IMR-90 (cell line): Measurements from ENCODE around the gene DOCK4. TPM values are rescaled to one million over a fixed set of nuclear protein-coding genes. Genes with fewer than 3 reads are reported as not detected.

ENCODE experiments used
- ATAC-seq: fragments of 200-7000 bp; cut with Tn5 transposase; 2 replicates; pipeline ENCODE4 v1.9.1; 2020; ENCODE audit warnings: low read depth, mild to moderate bottlenecking, moderate library complexity
- BruUV-seq: library from RNA; stranded (reverse); fragments of 400-500 nt; replicated peaks from 2 replicates; lab custom pipeline; 2021; lab: Mats Ljungman, UMichigan
- CTCF ChIA-PET: fragments of 300-600 bp; formaldehyde crosslinking; extraction: SDS; loops from one replicate; lab custom pipeline; 2021; ENCODE audit warnings: antibody characterized with exemption; lab: Yijun Ruan, JAX
- POLR2A ChIA-PET: fragments of 300-600 bp; sonication (Branson Sonifier 250); formaldehyde crosslinking; loops from one replicate; lab custom pipeline; 2022; ENCODE audit warnings: antibody characterized with exemption; ENCODE audit not compliant: unreplicated experiment; lab: Charles Lee
- DNase-seq: peaks from one replicate; pipeline ENCODE4 v3.0.0; 2013
- H2AFZ ChIP-seq: replicated peaks from 2 replicates; pipeline ENCODE3; 2013; ENCODE audit warnings: low read length, mild to moderate bottlenecking; ENCODE audit not compliant: poor library complexity
- H2AK5ac ChIP-seq: 2 replicates; pipeline ENCODE4 v1.6.1; 2013; ENCODE audit warnings: low read depth, low read length, inconsistent platforms
- H2AK9ac ChIP-seq: replicated peaks from 2 replicates; pipeline ENCODE3; 2013; ENCODE audit warnings: mild to moderate bottlenecking, low read depth, low read length, moderate library complexity; ENCODE audit not compliant: poor library complexity
- H2BK120ac ChIP-seq: 2 replicates; pipeline ENCODE4 v1.6.1; 2013; ENCODE audit warnings: low read depth, low read length, inconsistent platforms
- H2BK15ac ChIP-seq: 3 replicates; pipeline ENCODE4 v1.6.1; 2013; ENCODE audit warnings: low read depth, low read length, inconsistent platforms
- H2BK20ac ChIP-seq: 2 replicates; pipeline ENCODE4 v1.6.1; 2013; ENCODE audit warnings: low read depth, mild to moderate bottlenecking, inconsistent platforms, low read length, moderate library complexity
- H2BK5ac ChIP-seq: 2 replicates; pipeline ENCODE4 v1.6.1; 2013; ENCODE audit warnings: mild to moderate bottlenecking, low read depth, low read length, inconsistent platforms; ENCODE audit not compliant: poor library complexity, severe bottlenecking
- H3K14ac ChIP-seq: replicated peaks from 2 replicates; pipeline ENCODE4 v1.6.1; 2013; ENCODE audit warnings: low read depth, low read length, inconsistent platforms
- H3K18ac ChIP-seq: 2 replicates; pipeline ENCODE4 v1.6.1; 2013; ENCODE audit warnings: low read depth, low read length, control low read depth
- H3K23ac ChIP-seq: 2 replicates; pipeline ENCODE4 v1.6.1; 2013; ENCODE audit warnings: low read depth, low read length, inconsistent platforms
- H3K27ac ChIP-seq: 2 replicates; pipeline ENCODE4 v1.5.1; 2013; ENCODE audit warnings: mild to moderate bottlenecking, control low read depth, low read length; ENCODE audit not compliant: insufficient read depth
- H3K27me3 ChIP-seq: 2 replicates; pipeline ENCODE4 v1.6.1; 2013; ENCODE audit warnings: low read length; ENCODE audit not compliant: control insufficient read depth, insufficient read depth
- H3K36me3 ChIP-seq: 2 replicates; pipeline ENCODE4 v1.6.1; 2013; ENCODE audit warnings: low read length, mixed read lengths; ENCODE audit not compliant: control insufficient read depth, insufficient read depth
- H3K4ac ChIP-seq: 2 replicates; pipeline ENCODE4 v1.6.1; 2013; ENCODE audit warnings: low read depth, low read length, inconsistent platforms
- H3K4me1 ChIP-seq: 2 replicates; pipeline ENCODE4 v1.6.1; 2013; ENCODE audit warnings: low read length, mixed read lengths; ENCODE audit not compliant: control insufficient read depth, insufficient read depth
- H3K4me2 ChIP-seq: 2 replicates; pipeline ENCODE4 v1.6.1; 2013; ENCODE audit warnings: low read depth, mild to moderate bottlenecking, control low read depth, low read length, moderate library complexity
- H3K4me3 ChIP-seq: 2 replicates; pipeline ENCODE4 v1.5.1; 2013; ENCODE audit warnings: low read depth, mild to moderate bottlenecking, control low read depth, low read length, moderate library complexity; ENCODE audit not compliant: insufficient read depth
- H3K56ac ChIP-seq: 2 replicates; pipeline ENCODE4 v1.6.1; 2013; ENCODE audit warnings: low read length, inconsistent platforms; ENCODE audit not compliant: insufficient read depth; ENCODE audit errors: extremely low read depth
- H3K79me1 ChIP-seq, 2 experiments: 2 replicates each; pipeline ENCODE4 v1.6.1; 2013; ENCODE audit warnings: low read length in 2 of 2, inconsistent platforms in 1 of 2, low read depth in 1 of 2
- H3K9ac ChIP-seq: 2 replicates; pipeline ENCODE4 v1.6.1; 2013; ENCODE audit warnings: low read depth, low read length, control low read depth
- H3K9me1 ChIP-seq: 2 replicates; pipeline ENCODE4 v1.6.1; 2013; ENCODE audit warnings: low read length, inconsistent platforms; ENCODE audit not compliant: insufficient read depth
- H3K9me3 ChIP-seq: 2 replicates; pipeline ENCODE4 v1.6.1; 2013; ENCODE audit warnings: low read length; ENCODE audit not compliant: control insufficient read depth, insufficient read depth
- H4K20me1 ChIP-seq: 2 replicates; pipeline ENCODE4 v1.6.1; 2013; ENCODE audit warnings: low read length, inconsistent platforms; ENCODE audit not compliant: insufficient read depth
- H4K5ac ChIP-seq: 2 replicates; pipeline ENCODE4 v1.6.1; 2013; ENCODE audit warnings: mild to moderate bottlenecking, low read depth, low read length, control low read depth
- H4K8ac ChIP-seq, 2 experiments: 2 replicates each; pipeline ENCODE4 v1.6.1; 2013; ENCODE audit warnings: low read depth in 2 of 2, low read length in 2 of 2, control low read depth in 1 of 2, inconsistent platforms in 1 of 2
- H4K91ac ChIP-seq: 2 replicates; pipeline ENCODE4 v1.6.1; 2013; ENCODE audit warnings: low read depth, low read length, inconsistent platforms; ENCODE audit not compliant: insufficient read depth
- BHLHE40 ChIP-seq: fragments of 150-350 bp; IDR thresholded peaks from 2 replicates; pipeline ENCODE4 v1.6.1; 2016; ENCODE audit warnings: mild to moderate bottlenecking, low read depth, low read length
- CEBPB ChIP-seq: IDR thresholded peaks from 2 replicates; pipeline ENCODE4 v1.6.1; 2012; ENCODE audit warnings: low read depth, low read length, improper control_type of control experiment
- CHD1 ChIP-seq: IDR thresholded peaks from 2 replicates; pipeline ENCODE4 v1.6.1; 2012; ENCODE audit warnings: low read depth, low read length, improper control_type of control experiment
- FOS ChIP-seq: fragments of 150-350 bp; IDR thresholded peaks from 2 replicates; pipeline ENCODE4 v1.6.1; 2016; ENCODE audit warnings: low read depth, low read length
- MAFK ChIP-seq: IDR thresholded peaks from 2 replicates; pipeline ENCODE4 v1.6.1; 2012; ENCODE audit warnings: low read depth, low read length, improper control_type of control experiment
- MAZ ChIP-seq: IDR thresholded peaks from 2 replicates; pipeline ENCODE4 v1.6.1; 2012; ENCODE audit warnings: low read depth, mild to moderate bottlenecking, low read length, improper control_type of control experiment, moderate library complexity, borderline replicate concordance
- MXI1 ChIP-seq: IDR thresholded peaks from 2 replicates; pipeline ENCODE4 v1.6.1; 2012; ENCODE audit warnings: low read depth, mild to moderate bottlenecking, low read length, moderate library complexity, borderline replicate concordance
- NFE2L2 ChIP-seq: fragments of 150-350 bp; IDR thresholded peaks from 2 replicates; pipeline ENCODE4 v1.6.1; 2016; ENCODE audit warnings: low read depth, mild to moderate bottlenecking, low read length
- POLR2A ChIP-seq: IDR thresholded peaks from 2 replicates; pipeline ENCODE4 v1.6.1; 2012; ENCODE audit warnings: mild to moderate bottlenecking, low read depth, low read length
- RAD21 ChIP-seq: IDR thresholded peaks from 2 replicates; pipeline ENCODE4 v1.6.1; 2012; ENCODE audit warnings: low read length, improper control_type of control experiment
- RFX5 ChIP-seq: IDR thresholded peaks from 2 replicates; pipeline ENCODE4 v1.8.0; 2012; ENCODE audit warnings: low read depth, mild to moderate bottlenecking, low read length, moderate library complexity
- SMC3 ChIP-seq: fragments of 150-350 bp; IDR thresholded peaks from 2 replicates; pipeline ENCODE4 v1.6.1; 2016; ENCODE audit warnings: low read depth, mild to moderate bottlenecking, antibody characterized with exemption, low read length, moderate library complexity
- dilution Hi-C: fragments of 300-500 bp; cut with HindIII; formaldehyde crosslinking; loops from one replicate; pipeline ENCODE4 v1.14.3; 2018; ENCODE audit warnings: low sequenced_read_pairs; ENCODE audit not compliant: unreplicated experiment
- in situ Hi-C: fragments of 300-500 bp; cut with MboI; formaldehyde crosslinking; loops from 3 replicates; pipeline ENCODE4 v1.14.3; 2019; ENCODE audit warnings: low sequenced_read_pairs, inconsistent platforms, mixed read lengths
- intact Hi-C: fragments of 100-400 bp; cut with micrococcal nuclease; formaldehyde crosslinking; loops from 2 replicates; pipeline ENCODE4 v1.10.0; 2022
- polyA plus RNA-seq, 3 experiments: library from polyadenylated mRNA; depleted of rRNA; stranded (reverse); fragments of >200 nt; gene quantifications; 2 replicates each; pipeline ENCODE4 v1.2.3, GENCODE V29; 2012; ENCODE audit warnings: low replicate concordance in 1 of 3
- total RNA-seq: library from RNA; depleted of rRNA; stranded (reverse); fragments of >200 nt; gene quantifications from 2 replicates; pipeline ENCODE4 v1.2.3, GENCODE V29; 2012
- TF ChIP-seq, protein P1 (sequence below): conservative IDR thresholded peaks from 2 replicates; pipeline ENCODE4 v1.5.1; 2012; ENCODE audit warnings: mild to moderate bottlenecking, low read depth, low read length, improper control_type of control experiment
- TF ChIP-seq, protein P2 (sequence below): fragments of 150-350 bp; IDR thresholded peaks from 2 replicates; pipeline ENCODE4 v1.6.1; 2016; ENCODE audit warnings: low read depth, mild to moderate bottlenecking, low read length, moderate library complexity, borderline replicate concordance
- TF ChIP-seq, protein P3 (sequence below): fragments of 150-350 bp; IDR thresholded peaks from 2 replicates; pipeline ENCODE4 v1.6.1; 2017; ENCODE audit warnings: mild to moderate bottlenecking, antibody characterized with exemption, low read length, low read depth

DOCK4 gene
- total and polyA plus RNA-seq, 2 of the 4 experiments (the other 2 are of a cell fraction): 4.4 to 12.2 TPM

DNA sequence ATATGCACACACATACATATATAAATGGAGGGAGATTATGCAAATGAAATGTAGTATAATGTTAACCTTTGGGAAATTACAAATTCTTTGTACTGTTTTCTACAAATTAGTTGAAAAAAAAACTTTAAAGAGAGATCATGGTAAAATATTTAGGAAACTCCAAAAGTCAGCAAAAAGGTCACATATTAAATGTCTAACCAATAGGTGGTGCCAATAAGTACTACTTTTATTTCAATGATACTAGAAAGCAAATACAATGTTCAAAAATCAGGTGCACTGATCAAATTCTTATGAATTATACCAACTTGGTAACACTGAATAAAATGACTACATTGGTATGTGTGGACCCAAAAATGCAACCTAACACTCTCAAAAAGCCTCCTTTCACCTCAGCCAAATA lies 276.9 kb downstream of the DOCK4 start:
- no peaks in the 10 kb centered on the region for H4K20me1 ChIP-seq
- H3K23ac ChIP-seq: no peak overlapping the region
- ATAC-seq (no peak), DNase-seq (no peak)
- no peak overlapping the region for H3K4me3 ChIP-seq
- no peak overlapping the region for H4K91ac ChIP-seq
- no peak overlapping the region for H4K8ac ChIP-seq
- no peak overlapping the region for H2BK15ac ChIP-seq
- in situ Hi-C loops: no loop called here
- H3K9me3 ChIP-seq: no peaks in the 10 kb centered on the region
- H3K56ac ChIP-seq: no peak overlapping the region
- peaks cover 4% of the 10 kb centered on the region; the same call in 1 of the 2 replicates for H3K36me3 ChIP-seq
- H3K4me1 ChIP-seq: peaks cover 3% of the 10 kb centered on the region; the same call in 1 of the 2 replicates
- 0 out of 2 replicates have a peak, but pooled peaks cover 3% of the 10 kb centered on the region for H3K9me1 ChIP-seq
- H2AFZ ChIP-seq: no peak overlapping the region
- H3K18ac ChIP-seq: no peak overlapping the region
- H2AK5ac ChIP-seq: no peak overlapping the region
- POLR2A ChIA-PET: no interaction called here
- no peak overlapping the region for H3K27ac ChIP-seq
- no peak overlapping the region for H3K4ac ChIP-seq
- dilution Hi-C loops: no loop called here
- H3K79me1 ChIP-seq: no peaks in the 10 kb centered on the region
- TF ChIP-seq MAZ: no peak
- TF ChIP-seq POLR2A: no peak
- TF ChIP-seq, protein P1, sequence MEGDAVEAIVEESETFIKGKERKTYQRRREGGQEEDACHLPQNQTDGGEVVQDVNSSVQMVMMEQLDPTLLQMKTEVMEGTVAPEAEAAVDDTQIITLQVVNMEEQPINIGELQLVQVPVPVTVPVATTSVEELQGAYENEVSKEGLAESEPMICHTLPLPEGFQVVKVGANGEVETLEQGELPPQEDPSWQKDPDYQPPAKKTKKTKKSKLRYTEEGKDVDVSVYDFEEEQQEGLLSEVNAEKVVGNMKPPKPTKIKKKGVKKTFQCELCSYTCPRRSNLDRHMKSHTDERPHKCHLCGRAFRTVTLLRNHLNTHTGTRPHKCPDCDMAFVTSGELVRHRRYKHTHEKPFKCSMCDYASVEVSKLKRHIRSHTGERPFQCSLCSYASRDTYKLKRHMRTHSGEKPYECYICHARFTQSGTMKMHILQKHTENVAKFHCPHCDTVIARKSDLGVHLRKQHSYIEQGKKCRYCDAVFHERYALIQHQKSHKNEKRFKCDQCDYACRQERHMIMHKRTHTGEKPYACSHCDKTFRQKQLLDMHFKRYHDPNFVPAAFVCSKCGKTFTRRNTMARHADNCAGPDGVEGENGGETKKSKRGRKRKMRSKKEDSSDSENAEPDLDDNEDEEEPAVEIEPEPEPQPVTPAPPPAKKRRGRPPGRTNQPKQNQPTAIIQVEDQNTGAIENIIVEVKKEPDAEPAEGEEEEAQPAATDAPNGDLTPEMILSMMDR: no peak
- TF ChIP-seq NFE2L2: no peak
- no peak for TF ChIP-seq FOS
- TF ChIP-seq, protein P2, sequence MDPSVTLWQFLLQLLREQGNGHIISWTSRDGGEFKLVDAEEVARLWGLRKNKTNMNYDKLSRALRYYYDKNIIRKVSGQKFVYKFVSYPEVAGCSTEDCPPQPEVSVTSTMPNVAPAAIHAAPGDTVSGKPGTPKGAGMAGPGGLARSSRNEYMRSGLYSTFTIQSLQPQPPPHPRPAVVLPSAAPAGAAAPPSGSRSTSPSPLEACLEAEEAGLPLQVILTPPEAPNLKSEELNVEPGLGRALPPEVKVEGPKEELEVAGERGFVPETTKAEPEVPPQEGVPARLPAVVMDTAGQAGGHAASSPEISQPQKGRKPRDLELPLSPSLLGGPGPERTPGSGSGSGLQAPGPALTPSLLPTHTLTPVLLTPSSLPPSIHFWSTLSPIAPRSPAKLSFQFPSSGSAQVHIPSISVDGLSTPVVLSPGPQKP: no peak
- TF ChIP-seq RAD21: no peak
- TF ChIP-seq SMC3: no peak
- TF ChIP-seq, protein P3, sequence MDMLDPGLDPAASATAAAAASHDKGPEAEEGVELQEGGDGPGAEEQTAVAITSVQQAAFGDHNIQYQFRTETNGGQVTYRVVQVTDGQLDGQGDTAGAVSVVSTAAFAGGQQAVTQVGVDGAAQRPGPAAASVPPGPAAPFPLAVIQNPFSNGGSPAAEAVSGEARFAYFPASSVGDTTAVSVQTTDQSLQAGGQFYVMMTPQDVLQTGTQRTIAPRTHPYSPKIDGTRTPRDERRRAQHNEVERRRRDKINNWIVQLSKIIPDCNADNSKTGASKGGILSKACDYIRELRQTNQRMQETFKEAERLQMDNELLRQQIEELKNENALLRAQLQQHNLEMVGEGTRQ: no peak
- no peak for TF ChIP-seq RFX5
- TF ChIP-seq CHD1: no peak
- TF ChIP-seq MXI1: no peak
- TF ChIP-seq CEBPB: no peak
- TF ChIP-seq MAFK: no peak
- no peak for TF ChIP-seq BHLHE40
- H2BK20ac ChIP-seq: no peak overlapping the region
- no peak overlapping the region for H3K4me2 ChIP-seq
- CTCF ChIA-PET: no interaction called here
- H3K14ac ChIP-seq: no peak overlapping the region
- H2AK9ac ChIP-seq: no peak overlapping the region
- H3K27me3 ChIP-seq: no peaks in the 10 kb centered on the region
- BruUV-seq: no TSS peak
- no peak overlapping the region for H2BK120ac ChIP-seq
- H4K5ac ChIP-seq: no peak overlapping the region
- no peak overlapping the region for H3K9ac ChIP-seq
- intact Hi-C loops: no loop called here
- no peak overlapping the region for H2BK5ac ChIP-seq
